IPS-15b (cell line): ENCODE measurements around the gene MITF.

Source experiments
- H3K27me3 ChIP-seq: one replicate; pipeline ENCODE4 v1.6.1; 2013; ENCODE audit warnings: low read length; ENCODE audit not compliant: control insufficient read depth, insufficient read depth
- H3K36me3 ChIP-seq: one replicate; pipeline ENCODE4 v1.6.1; 2013; ENCODE audit warnings: low read length; ENCODE audit not compliant: control insufficient read depth, insufficient read depth
- H3K4me1 ChIP-seq: one replicate; pipeline ENCODE4 v1.6.1; 2013; ENCODE audit warnings: mild to moderate bottlenecking, low read length; ENCODE audit not compliant: control insufficient read depth, insufficient read depth
- H3K4me3 ChIP-seq: one replicate; pipeline ENCODE4 v1.5.1; 2013; ENCODE audit warnings: low read depth, low read length
- H3K9ac ChIP-seq: one replicate; pipeline ENCODE4 v1.6.1; 2013; ENCODE audit warnings: low read depth, mild to moderate bottlenecking, low read length
- H3K9me3 ChIP-seq: one replicate; pipeline ENCODE4 v1.6.1; 2013; ENCODE audit warnings: mild to moderate bottlenecking, low read length; ENCODE audit not compliant: control insufficient read depth, insufficient read depth

The MITF gene

GRCh38 chr3:69856965-69857705, 117.9 kb downstream of the MITF start:
- H3K27me3 ChIP-seq, result no peaks in the 10 kb centered on the region
- no peaks in the 10 kb centered on the region for H3K9me3 ChIP-seq
- no peak overlapping the region for H3K9ac ChIP-seq
- H3K4me1 ChIP-seq, result no peaks in the 10 kb centered on the region
- H3K36me3 ChIP-seq, result no peaks in the 10 kb centered on the region
- no peak overlapping the region for H3K4me3 ChIP-seq

DNA sequence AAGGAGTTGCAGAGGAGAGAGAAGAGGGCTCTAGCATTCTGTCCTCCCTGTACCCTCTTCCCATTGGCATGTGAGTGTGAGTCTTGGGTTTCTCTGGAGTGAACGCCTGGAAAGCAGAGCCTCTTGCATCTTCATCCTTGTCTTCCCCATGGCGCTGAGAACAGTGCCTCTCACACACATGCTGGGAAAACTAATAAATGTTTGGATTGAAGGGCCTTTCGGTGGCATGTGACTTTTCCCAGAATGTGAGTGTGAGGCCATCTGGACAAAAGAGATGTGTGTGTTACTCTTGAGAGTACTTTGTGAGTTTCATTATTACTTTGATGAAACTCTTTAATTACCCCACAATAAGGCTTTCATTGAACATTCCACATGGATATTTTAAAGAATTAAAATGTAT, 122.3 kb downstream of the MITF start:
- Histone ChIP-seq H3K27me3 (no peaks in the 10 kb centered on the region), H3K9ac (no peak overlapping the region), H3K36me3 (no peaks in the 10 kb centered on the region), H3K4me1 (peaks cover 3% of the 10 kb centered on the region), H3K9me3 (no peaks in the 10 kb centered on the region), H3K4me3 (no peak overlapping the region)

DNA sequence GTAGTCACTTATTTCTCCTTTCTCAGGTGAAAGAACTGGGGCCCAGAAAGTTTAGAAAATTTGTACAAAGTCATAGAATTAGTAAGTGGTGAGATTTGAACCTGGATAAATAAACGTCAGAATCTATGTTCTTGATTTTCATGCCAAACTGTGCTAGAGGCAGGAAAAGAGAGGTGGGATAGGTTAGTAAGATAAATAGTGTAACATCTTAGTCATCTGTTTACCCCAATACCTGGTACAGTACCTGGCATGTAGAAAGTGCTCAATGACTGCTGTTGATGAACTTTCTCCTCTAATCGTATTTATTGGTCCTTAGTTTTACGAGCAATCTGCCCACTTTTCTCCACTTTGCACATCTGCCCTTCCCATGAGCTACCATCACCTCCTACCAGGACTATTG, 124.9 kb downstream of the MITF start:
- no peaks in the 10 kb centered on the region for H3K9me3 ChIP-seq
- H3K4me3 ChIP-seq, result no peak overlapping the region
- no peaks in the 10 kb centered on the region for H3K27me3 ChIP-seq
- peaks cover 3% of the 10 kb centered on the region for H3K4me1 ChIP-seq
- no peaks in the 10 kb centered on the region for H3K36me3 ChIP-seq
- H3K9ac ChIP-seq, result no peak overlapping the region

- Histone ChIP-seq H3K36me3 (no peaks in the 10 kb centered on the region), H3K4me1 (peaks cover 3% of the 10 kb centered on the region), H3K4me3 (no peak overlapping the region), H3K27me3 (no peaks in the 10 kb centered on the region), H3K9ac (no peak overlapping the region), H3K9me3 (no peaks in the 10 kb centered on the region)
Observed at GRCh38 chr3:69864766-69865165, 125.5 kb downstream of the MITF start.

DNA sequence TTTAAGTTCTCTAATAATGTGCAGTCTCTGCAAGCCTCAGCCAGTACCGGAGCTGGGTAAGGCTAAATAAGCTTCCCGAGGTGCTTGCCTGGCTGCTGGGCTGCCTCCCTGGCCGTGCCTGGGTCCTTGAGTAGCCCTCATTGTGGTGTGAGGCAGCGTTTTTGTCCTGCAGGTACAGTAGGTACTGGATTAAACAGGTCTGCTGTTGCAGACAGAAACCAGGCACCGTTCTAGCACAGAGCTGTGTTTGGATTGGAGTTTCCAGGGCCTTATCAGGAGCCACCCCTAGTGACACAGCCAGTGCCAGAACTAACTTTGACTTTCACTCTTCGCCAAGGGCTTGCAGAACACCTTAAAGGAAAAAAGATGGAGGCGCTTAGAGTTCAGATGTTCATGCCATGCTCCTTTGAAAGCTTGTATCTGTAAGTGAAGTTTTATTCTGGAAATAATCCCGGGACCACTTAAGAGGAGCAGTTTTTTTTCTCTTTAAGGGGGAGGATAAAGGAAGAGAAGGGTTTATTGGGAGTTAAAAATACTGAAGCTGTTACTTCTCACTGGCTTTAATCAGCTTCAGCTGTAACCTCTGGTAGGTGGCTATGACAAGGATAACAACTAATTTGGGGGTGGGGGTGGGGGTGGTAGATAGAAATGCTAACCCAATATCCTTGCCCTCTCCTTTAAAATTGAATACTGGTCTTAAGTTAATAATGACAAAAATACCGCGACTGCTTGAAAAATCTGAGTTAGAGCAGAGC, 126.8 kb downstream of the MITF start:
- H3K27me3 ChIP-seq, result no peaks in the 10 kb centered on the region
- no peak overlapping the region for H3K9ac ChIP-seq
- H3K36me3 ChIP-seq, result no peaks in the 10 kb centered on the region
- no peaks in the 10 kb centered on the region for H3K9me3 ChIP-seq
- H3K4me1 ChIP-seq, result peaks cover 3% of the 10 kb centered on the region
- no peak overlapping the region for H3K4me3 ChIP-seq

GRCh38 chr3:69866988-69867720, 127.9 kb downstream of the MITF start:
- no peak overlapping the region for H3K4me3 ChIP-seq
- H3K9ac ChIP-seq, result no peak overlapping the region
- peaks cover 3% of the 10 kb centered on the region for H3K4me1 ChIP-seq
- no peaks in the 10 kb centered on the region for H3K36me3 ChIP-seq
- H3K9me3 ChIP-seq, result no peaks in the 10 kb centered on the region
- H3K27me3 ChIP-seq, result no peaks in the 10 kb centered on the region

DNA sequence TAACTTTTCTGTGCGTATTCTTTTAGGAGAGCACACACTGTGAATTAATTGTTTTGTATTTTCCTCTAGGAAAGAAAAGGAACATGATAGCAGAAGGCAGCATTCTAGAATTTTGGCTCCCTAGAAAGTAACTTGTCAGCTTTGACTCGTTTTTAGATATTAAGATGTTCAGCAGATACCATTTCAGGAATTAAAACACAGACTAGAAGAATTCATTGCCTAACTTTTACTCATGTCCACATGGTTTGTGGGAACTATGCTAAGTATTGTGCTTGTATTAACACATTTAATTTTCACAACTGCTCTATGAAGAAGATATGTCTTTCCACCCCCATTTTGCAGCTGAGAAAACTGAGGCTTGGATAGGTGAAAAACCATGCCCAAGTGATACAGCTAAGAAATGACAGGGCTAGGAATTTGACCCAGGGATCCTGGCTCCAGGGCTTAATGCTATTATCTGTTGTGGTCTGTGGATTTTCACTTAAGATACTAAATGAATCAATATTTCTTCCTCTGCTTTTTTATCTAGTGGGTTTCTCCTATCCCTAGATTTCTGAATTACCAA, 128.8 kb downstream of the MITF start:
- no peak overlapping the region for H3K4me3 ChIP-seq
- H3K36me3 ChIP-seq, result no peaks in the 10 kb centered on the region

DNA sequence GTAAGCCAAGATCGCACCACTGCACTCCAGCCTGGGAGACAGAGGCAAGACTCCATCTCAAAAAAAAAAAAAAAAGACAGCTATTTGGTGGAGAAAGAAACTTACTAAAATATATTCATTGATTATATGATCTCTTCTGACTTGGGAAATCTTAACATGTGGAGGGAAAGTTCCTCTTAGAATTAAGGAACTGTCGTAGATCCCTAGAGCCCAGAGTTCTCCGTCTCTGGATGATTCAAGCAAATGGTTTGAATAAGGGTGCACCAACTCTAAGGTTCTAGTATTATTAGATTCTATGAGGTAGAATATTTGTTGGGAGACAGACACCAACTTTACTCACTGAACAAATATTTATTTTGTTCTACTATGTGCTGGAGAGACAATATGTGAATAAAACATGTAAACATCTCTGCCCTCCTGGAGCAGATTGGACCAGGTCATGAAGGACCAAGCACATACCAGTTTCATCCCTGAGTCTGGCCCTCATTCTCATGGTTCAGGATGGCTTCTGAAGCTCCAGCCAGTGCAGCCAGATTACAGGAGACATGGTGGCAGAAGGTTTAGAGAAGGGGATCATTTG, 129.7 kb downstream of the MITF start:
- peaks cover 3% of the 10 kb centered on the region for H3K4me1 ChIP-seq
- no peaks in the 10 kb centered on the region for H3K36me3 ChIP-seq
- no peaks in the 10 kb centered on the region for H3K27me3 ChIP-seq
- no peak overlapping the region for H3K9ac ChIP-seq
- H3K9me3 ChIP-seq, result no peaks in the 10 kb centered on the region
- H3K4me3 ChIP-seq, result no peak overlapping the region

More for the DNA sequence above, 128.8 kb downstream of the MITF start:
- peaks cover 3% of the 10 kb centered on the region for H3K4me1 ChIP-seq
- no peak overlapping the region for H3K9ac ChIP-seq
- H3K27me3 ChIP-seq, result no peaks in the 10 kb centered on the region
- no peaks in the 10 kb centered on the region for H3K9me3 ChIP-seq

- H3K9me3 ChIP-seq, result no peaks in the 10 kb centered on the region
- no peak overlapping the region for H3K4me3 ChIP-seq
- H3K4me1 ChIP-seq, result peaks cover 3% of the 10 kb centered on the region
Observed at GRCh38 chr3:69869643-69870042, 130.4 kb downstream of the MITF start.

DNA sequence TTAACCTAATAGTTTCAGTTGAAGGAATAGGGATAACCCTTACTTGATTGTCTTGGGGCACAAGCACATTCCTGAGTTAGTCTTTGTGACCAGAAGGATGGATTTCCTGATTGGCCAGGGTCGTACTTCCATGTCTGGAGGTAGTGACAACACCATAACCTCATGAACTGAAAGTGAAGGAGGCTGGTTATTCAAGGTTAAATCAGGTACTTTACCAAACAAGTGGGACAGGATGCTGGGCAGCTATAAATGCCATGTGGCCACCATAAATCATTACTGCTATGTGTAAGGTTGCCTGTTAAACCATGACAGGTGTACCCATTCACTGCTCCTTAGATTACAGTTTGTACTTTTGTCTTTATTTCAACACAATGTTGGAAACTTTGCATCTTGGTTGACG, 132.0 kb downstream of the MITF start:
- Histone ChIP-seq H3K27me3 (no peaks in the 10 kb centered on the region), H3K36me3 (no peaks in the 10 kb centered on the region), H3K4me3 (no peak overlapping the region), H3K9ac (no peak overlapping the region), H3K4me1 (no peaks in the 10 kb centered on the region), H3K9me3 (no peaks in the 10 kb centered on the region)

More at GRCh38 chr3:69869643-69870042, 130.4 kb downstream of the MITF start:
- H3K27me3 ChIP-seq, result no peaks in the 10 kb centered on the region
- no peak overlapping the region for H3K9ac ChIP-seq
- no peaks in the 10 kb centered on the region for H3K36me3 ChIP-seq

- H3K9ac ChIP-seq, result no peak overlapping the region
- H3K27me3 ChIP-seq, result no peaks in the 10 kb centered on the region
- no peaks in the 10 kb centered on the region for H3K9me3 ChIP-seq
- no peak overlapping the region for H3K4me3 ChIP-seq
- H3K36me3 ChIP-seq, result no peaks in the 10 kb centered on the region
- no peaks in the 10 kb centered on the region for H3K4me1 ChIP-seq
Observed at GRCh38 chr3:69871868-69872267, 132.6 kb downstream of the MITF start.
